Gastrocnemius medialis (tissue), 4 donors: ENCODE data around the gene RPL22L1. TPM values are rescaled to one million over a fixed set of nuclear protein-coding genes. Genes with fewer than 3 reads are reported as not detected.
"Not testable (repeated sequence)": the region's sequence is repeated elsewhere in the genome, so short reads cannot be mapped to it uniquely, and the experiment has no call there.

ENCODE experiments used
- ATAC-seq, 2 donors: fragments of 150-250 bp; one replicate each; pipeline ENCODE4 v1.9.1; 2016
- DNase-seq, 2 donors: peaks; one replicate each; pipeline ENCODE4 v3.0.0-alpha.2; 2019
- H3K27ac ChIP-seq, 4 donors: fragments of 200-600 bp; sonication (generic); 1 replicate in 1 of 4; 2 replicates in 3 of 4; pipeline ENCODE4 v1.5.1; 2016 to 2018; ENCODE audit warnings: mild to moderate bottlenecking in 2 of 4, moderate library complexity in 1 of 4
- H3K27me3 ChIP-seq, 3 donors: fragments of 200-600 bp; sonication (generic) in 2 of 3; 1 replicate in 1 of 3; 2 replicates in 2 of 3; pipeline versions ENCODE4 v1.5.1 to v1.6.0; 2016 to 2019; ENCODE audit warnings: mild to moderate bottlenecking in 1 of 3, moderate library complexity in 1 of 3
- H3K36me3 ChIP-seq, 2 donors: fragments of 200-600 bp; sonication (generic) in 1 of 2; one replicate each; pipeline ENCODE4 v1.5.1; 2017 to 2018
- H3K4me1 ChIP-seq, 2 donors: fragments of 200-600 bp; sonication (generic) in 1 of 2; one replicate each; pipeline ENCODE4 v1.5.1; 2016 to 2017; ENCODE audit warnings: mild to moderate bottlenecking in 2 of 2
- H3K4me3 ChIP-seq, 4 donors: fragments of 200-600 bp; sonication (generic) in 3 of 4; 1 replicate in 1 of 4; 2 replicates in 3 of 4; pipeline ENCODE4 v1.5.1; 2016 to 2019; ENCODE audit warnings: mild to moderate bottlenecking in 2 of 4
- H3K9me3 ChIP-seq, 3 donors: fragments of 200-600 bp; sonication (generic) in 2 of 3; 1 replicate in 1 of 3; 2 replicates in 2 of 3; pipeline ENCODE4 v1.5.1; 2016 to 2019
- POLR2A ChIP-seq, 2 donors: fragments of 450-650 bp; IDR thresholded peaks; one replicate each; pipeline ENCODE4 v1.6.1; 2017; ENCODE audit warnings: antibody characterized with exemption in 2 of 2, mild to moderate bottlenecking in 2 of 2, moderate library complexity in 2 of 2
- in situ Hi-C, 4 donors: fragments of 200-750 bp; cut with MboI; loops; one replicate each; pipeline versions ENCODE4 v1.15.0 to v1.8.0; 2017; ENCODE audit warnings: low sequenced_read_pairs in 4 of 4
- intact Hi-C: fragments of 100-400 bp; cut with DNase I; formaldehyde crosslinking; loops from one replicate; pipeline ENCODE4 v1.15.1; 2023; ENCODE audit warnings: low total_unique reads
- total RNA-seq, 4 donors: library from RNA; depleted of rRNA; stranded (reverse); fragments of >200 nt; gene quantifications; one replicate each; pipeline versions ENCODE4 v1.1.0 to v1.2.3, GENCODE V29; 2016
- TF ChIP-seq, protein P1 (sequence below), 5 experiments: fragments of 450-650 bp in 3 of 5; fragments of 200-600 bp in 2 of 5; sonication (generic) in 2 of 5; IDR thresholded peaks in 4 of 5; conservative IDR thresholded peaks in 1 of 5; 1 replicate in 4 of 5; 2 replicates in 1 of 5; pipeline ENCODE4 v1.5.1; 2016 to 2019; ENCODE audit warnings: antibody characterized with exemption in 5 of 5, mild to moderate bottlenecking in 3 of 5, moderate library complexity in 3 of 5

Gene RPL22L1
- total RNA-seq, 4 donors from 2014 or later, result 28.3 to 83.5 (median 29.5) TPM

DNA sequence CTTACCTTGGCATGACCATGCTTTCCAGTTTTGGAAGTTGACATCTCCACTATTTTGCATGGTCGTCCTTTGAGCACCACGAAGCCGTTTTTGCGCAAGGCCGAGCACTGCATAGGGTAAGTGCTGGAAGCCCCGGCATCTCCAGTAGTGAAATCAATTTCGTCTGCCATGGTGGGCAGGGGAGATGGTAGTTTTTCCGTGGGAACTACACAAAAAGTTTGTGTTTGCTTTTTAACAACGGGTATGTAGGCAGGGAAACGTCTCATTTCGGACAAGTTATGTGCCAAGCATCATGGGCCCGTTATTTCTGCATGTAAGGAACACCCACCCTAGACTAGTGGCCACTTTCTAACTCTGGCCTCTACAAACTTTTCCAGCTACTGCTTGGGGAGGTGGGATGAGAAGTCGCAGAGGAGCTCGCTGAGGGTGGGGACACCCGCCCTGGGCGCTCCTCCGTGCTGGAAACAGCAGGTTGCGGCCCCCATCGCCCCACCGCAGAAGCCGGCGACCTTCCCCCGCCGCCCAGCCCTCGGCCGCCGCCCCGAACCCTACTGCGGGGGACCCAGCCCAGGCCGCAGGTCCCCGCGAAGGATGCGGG, 37.7 kb upstream of the RPL22L1 start:
- peaks cover 7 to 9% (median 8%) of the 10 kb centered on the region in 3 donors for H3K27me3 ChIP-seq
- peak overlapping the region; percentile 64 to 81 (median 64) for H3K4me3 ChIP-seq
- H3K36me3 ChIP-seq, result no peaks in the 10 kb centered on the region
- intact Hi-C loops (no loop called here), in situ Hi-C loops (no loop called here)
- TF ChIP-seq, protein P1, sequence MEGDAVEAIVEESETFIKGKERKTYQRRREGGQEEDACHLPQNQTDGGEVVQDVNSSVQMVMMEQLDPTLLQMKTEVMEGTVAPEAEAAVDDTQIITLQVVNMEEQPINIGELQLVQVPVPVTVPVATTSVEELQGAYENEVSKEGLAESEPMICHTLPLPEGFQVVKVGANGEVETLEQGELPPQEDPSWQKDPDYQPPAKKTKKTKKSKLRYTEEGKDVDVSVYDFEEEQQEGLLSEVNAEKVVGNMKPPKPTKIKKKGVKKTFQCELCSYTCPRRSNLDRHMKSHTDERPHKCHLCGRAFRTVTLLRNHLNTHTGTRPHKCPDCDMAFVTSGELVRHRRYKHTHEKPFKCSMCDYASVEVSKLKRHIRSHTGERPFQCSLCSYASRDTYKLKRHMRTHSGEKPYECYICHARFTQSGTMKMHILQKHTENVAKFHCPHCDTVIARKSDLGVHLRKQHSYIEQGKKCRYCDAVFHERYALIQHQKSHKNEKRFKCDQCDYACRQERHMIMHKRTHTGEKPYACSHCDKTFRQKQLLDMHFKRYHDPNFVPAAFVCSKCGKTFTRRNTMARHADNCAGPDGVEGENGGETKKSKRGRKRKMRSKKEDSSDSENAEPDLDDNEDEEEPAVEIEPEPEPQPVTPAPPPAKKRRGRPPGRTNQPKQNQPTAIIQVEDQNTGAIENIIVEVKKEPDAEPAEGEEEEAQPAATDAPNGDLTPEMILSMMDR (IDR thresholded peaks at IDR 0.05 in 4 of 5, conservative IDR thresholded peaks at IDR 0.05 in 1 of 5), result no peak
- no peak for TF ChIP-seq POLR2A (IDR thresholded peaks at IDR 0.05)
- DNase-seq, result no peak
- H3K4me1 ChIP-seq, result peaks cover 0 to 11% of the 10 kb centered on the region in 2 donors
- peak overlapping the region; percentile 31 to 63 (median 44) for H3K27ac ChIP-seq
- H3K9me3 ChIP-seq, result peaks cover 0 to 3% (median 2%) of the 10 kb centered on the region in 3 donors
- ATAC-seq, result no peak

DNA sequence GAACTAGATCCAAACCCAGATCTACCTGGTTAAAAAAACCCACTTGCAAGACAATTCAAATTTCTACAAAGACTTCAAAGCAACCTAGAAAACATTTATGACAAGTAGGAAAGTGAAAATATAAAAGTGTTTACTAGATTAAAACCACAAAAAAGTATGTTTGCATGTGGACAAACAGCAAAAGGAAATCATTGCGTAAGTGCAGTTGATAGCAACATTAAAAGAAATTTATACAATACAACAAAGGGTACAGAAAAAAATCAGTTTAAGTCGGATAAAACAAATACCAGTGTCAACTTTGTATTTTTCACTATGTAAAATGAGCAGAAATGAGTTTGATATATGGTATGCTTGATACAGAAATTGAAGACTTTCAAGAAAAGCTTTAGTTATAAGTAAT, 35.9 kb upstream of the RPL22L1 start:
- in situ Hi-C loops, result no loop called here
- peaks cover 0 to 11% of the 10 kb centered on the region in 2 donors for H3K4me1 ChIP-seq
- H3K27ac ChIP-seq, result no peak overlapping the region
- intact Hi-C loops, result no loop called here
- H3K36me3 ChIP-seq, result no peaks in the 10 kb centered on the region
- no peak overlapping the region for H3K4me3 ChIP-seq
- peaks cover 7 to 9% (median 8%) of the 10 kb centered on the region in 3 donors for H3K27me3 ChIP-seq
- no peak for DNase-seq
- TF ChIP-seq, protein P1 (IDR thresholded peaks at IDR 0.05 in 4 of 5, conservative IDR thresholded peaks at IDR 0.05 in 1 of 5), result no peak
- TF ChIP-seq POLR2A (IDR thresholded peaks at IDR 0.05), result no peak
- peaks cover 0 to 3% (median 2%) of the 10 kb centered on the region in 3 donors for H3K9me3 ChIP-seq
- ATAC-seq, result no peak

DNA sequence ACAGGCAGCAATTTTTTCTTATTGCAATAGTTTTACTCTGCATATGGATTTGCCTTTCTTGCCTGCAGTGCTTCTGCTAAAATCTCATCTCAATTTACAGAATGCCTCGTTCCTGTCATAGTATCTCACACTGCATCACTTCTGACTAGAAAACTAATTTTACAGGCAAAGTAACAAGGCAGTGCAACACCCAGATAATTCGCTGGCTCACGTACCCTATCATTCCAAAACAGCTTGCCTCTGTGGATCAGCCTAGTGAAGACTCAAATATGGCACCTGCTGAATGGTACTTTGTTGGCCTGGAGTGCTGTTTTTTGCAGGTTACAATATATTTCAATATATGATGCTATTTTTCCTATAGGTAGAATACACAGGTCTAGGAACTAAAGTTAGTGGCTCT, 33.1 kb upstream of the RPL22L1 start:
- DNase-seq (no peak), ATAC-seq (no peak)
- H3K36me3 ChIP-seq, result no peaks in the 10 kb centered on the region
- peaks cover 3 to 9% (median 7%) of the 10 kb centered on the region in 3 donors for H3K27me3 ChIP-seq
- in situ Hi-C loops, result no loop called here
- H3K4me1 ChIP-seq, result peaks cover 0 to 11% of the 10 kb centered on the region in 2 donors
- no peaks in the 10 kb centered on the region for H3K9me3 ChIP-seq
- no peak overlapping the region for H3K4me3 ChIP-seq
- TF ChIP-seq, protein P1 (IDR thresholded peaks at IDR 0.05 in 4 of 5, conservative IDR thresholded peaks at IDR 0.05 in 1 of 5), result no peak
- no peak for TF ChIP-seq POLR2A (IDR thresholded peaks at IDR 0.05)
- intact Hi-C loops, result no loop called here
- no peak overlapping the region for H3K27ac ChIP-seq

DNA sequence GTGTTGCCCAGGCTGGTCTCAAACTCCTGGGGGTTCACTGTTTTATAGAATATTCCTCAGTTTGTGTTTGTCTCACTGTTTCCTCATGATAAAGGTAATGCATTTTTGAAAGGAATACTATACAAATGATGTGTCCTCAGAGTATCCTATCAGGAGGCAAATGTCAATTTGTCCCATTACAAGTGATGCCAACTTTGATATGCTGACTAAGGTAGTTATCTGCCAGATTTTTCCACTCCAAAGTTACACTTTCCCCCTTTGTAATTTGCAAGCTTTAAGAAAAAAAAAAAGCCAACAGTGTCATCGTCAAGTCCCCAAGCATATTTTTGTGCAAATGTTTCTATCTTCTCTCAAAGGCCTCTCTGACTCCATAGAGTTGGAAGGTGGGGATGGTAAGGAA, 29.5 kb upstream of the RPL22L1 start:
- ATAC-seq (no peak), DNase-seq (no peak)
- intact Hi-C loops, result no loop called here
- TF ChIP-seq POLR2A (IDR thresholded peaks at IDR 0.05), result no peak
- TF ChIP-seq, protein P1 (IDR thresholded peaks at IDR 0.05 in 4 of 5, conservative IDR thresholded peaks at IDR 0.05 in 1 of 5), result no peak
- in situ Hi-C loops, result no loop called here
- Histone ChIP-seq H3K36me3 (no peaks in the 10 kb centered on the region), H3K4me1 (no peaks in the 10 kb centered on the region), H3K9me3 (no peaks in the 10 kb centered on the region), H3K27ac (no peak overlapping the region), H3K27me3 (no peaks in the 10 kb centered on the region), H3K4me3 (no peak overlapping the region)

DNA sequence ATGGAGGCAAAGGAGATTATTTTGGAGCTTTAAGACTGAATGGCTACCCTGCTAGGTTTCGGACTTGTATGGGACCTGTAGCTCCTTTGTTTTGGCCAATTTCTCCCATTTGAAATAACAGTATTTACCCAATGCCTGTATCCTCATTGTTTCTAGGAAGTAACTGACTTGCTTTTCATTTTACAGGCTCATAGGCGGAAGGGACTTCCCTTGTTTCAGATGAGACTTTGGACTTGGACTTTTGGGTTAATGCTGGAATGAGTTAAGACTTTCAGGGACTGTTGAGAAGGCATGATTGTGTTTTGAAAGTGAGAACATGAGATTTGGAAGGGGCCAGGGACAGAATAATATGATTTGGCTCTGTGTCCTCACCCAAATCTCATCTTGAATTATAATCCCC, 28.0 kb upstream of the RPL22L1 start:
- no peak overlapping the region for H3K4me3 ChIP-seq
- no peaks in the 10 kb centered on the region for H3K4me1 ChIP-seq
- H3K9me3 ChIP-seq, result no peaks in the 10 kb centered on the region
- intact Hi-C loops, result no loop called here
- in situ Hi-C loops, result no loop called here
- no peak overlapping the region for H3K27ac ChIP-seq
- no peaks in the 10 kb centered on the region for H3K36me3 ChIP-seq
- ATAC-seq (no peak), DNase-seq (no peak)
- TF ChIP-seq, protein P1 (IDR thresholded peaks at IDR 0.05 in 4 of 5, conservative IDR thresholded peaks at IDR 0.05 in 1 of 5), result no peak
- no peak for TF ChIP-seq POLR2A (IDR thresholded peaks at IDR 0.05)
- no peaks in the 10 kb centered on the region for H3K27me3 ChIP-seq

DNA sequence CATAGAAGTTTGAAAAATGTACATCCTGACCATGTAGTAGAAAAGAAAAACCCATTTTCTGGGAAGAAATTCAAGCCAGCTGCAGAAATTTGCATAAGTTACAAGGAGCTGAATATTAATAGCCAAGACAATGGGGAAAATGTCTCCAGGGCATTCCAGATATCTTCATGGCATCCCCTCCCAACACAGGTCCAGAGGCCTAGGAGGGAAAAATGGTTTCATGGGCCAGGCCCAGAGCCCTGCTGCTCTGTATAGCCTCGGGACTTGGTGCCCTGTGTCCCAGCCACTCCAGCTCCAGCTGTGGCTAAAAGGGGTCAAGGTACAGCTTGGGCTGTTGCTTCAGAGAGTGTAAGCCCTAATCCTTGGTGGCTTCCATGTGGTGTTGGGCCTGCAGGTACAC, 27.2 kb upstream of the RPL22L1 start:
- H3K9me3 ChIP-seq, intact Hi-C loops, H3K4me3 ChIP-seq, H3K4me1 ChIP-seq, H3K27me3 ChIP-seq, H3K27ac ChIP-seq, ATAC-seq, H3K36me3 ChIP-seq, DNase-seq, in situ Hi-C loops: not testable (repeated sequence)
